Mesendoderm (in vitro differentiated cells): ENCODE measurements around the gene LCE1A.

Experiments
- DNase-seq: peaks from one replicate; pipeline ENCODE4 v3.0.0; 2013
- H2AK5ac ChIP-seq: 2 replicates; pipeline ENCODE4 v1.6.1; 2013; ENCODE audit warnings: low read length, inconsistent platforms
- H2BK120ac ChIP-seq: 2 replicates; pipeline ENCODE4 v1.6.1; 2013; ENCODE audit warnings: low read depth, mild to moderate bottlenecking, low read length, moderate library complexity, mixed read lengths
- H2BK15ac ChIP-seq: replicated peaks from 2 replicates; pipeline ENCODE4 v1.6.1; 2013; ENCODE audit warnings: low read depth, mild to moderate bottlenecking, moderate library complexity
- H2BK5ac ChIP-seq: 2 replicates; pipeline ENCODE4 v1.6.1; 2013; ENCODE audit warnings: low read length, inconsistent platforms
- H3K18ac ChIP-seq: 2 replicates; pipeline ENCODE4 v1.6.1; 2013; ENCODE audit warnings: mild to moderate bottlenecking, low read length, mixed read lengths
- H3K23ac ChIP-seq: one replicate; pipeline ENCODE4 v1.6.1; 2013; ENCODE audit warnings: low read length
- H3K27ac ChIP-seq: 2 replicates; pipeline ENCODE4 v1.5.1; 2013; ENCODE audit warnings: low read depth, mild to moderate bottlenecking, inconsistent platforms, low read length, moderate library complexity
- H3K27me3 ChIP-seq: 2 replicates; pipeline ENCODE4 v1.6.1; 2013; ENCODE audit warnings: low read length, control low read depth, mild to moderate bottlenecking, inconsistent platforms; ENCODE audit not compliant: insufficient read depth, poor library complexity
- H3K36me3 ChIP-seq: 2 replicates; pipeline ENCODE4 v1.6.1; 2013; ENCODE audit warnings: low read length, inconsistent platforms; ENCODE audit not compliant: control insufficient read depth, insufficient read depth
- H3K4ac ChIP-seq: one replicate; pipeline ENCODE4 v1.6.1; 2013; ENCODE audit warnings: low read depth, mild to moderate bottlenecking, low read length, moderate library complexity
- H3K4me1 ChIP-seq: 2 replicates; pipeline ENCODE4 v1.6.1; 2013; ENCODE audit warnings: low read depth, low read length, inconsistent platforms; ENCODE audit not compliant: control insufficient read depth
- H3K4me2 ChIP-seq: 2 replicates; pipeline ENCODE4 v1.6.1; 2013; ENCODE audit warnings: low read length
- H3K4me3 ChIP-seq: 2 replicates; pipeline ENCODE4 v1.5.1; 2013; ENCODE audit warnings: mild to moderate bottlenecking, low read length
- H3K56ac ChIP-seq: one replicate; pipeline ENCODE4 v1.6.1; 2013; ENCODE audit warnings: low read length
- H3K79me1 ChIP-seq: 2 replicates; pipeline ENCODE4 v1.6.1; 2013; ENCODE audit warnings: low read length, inconsistent platforms
- H3K79me2 ChIP-seq: 2 replicates; pipeline ENCODE4 v1.6.1; 2013; ENCODE audit warnings: mild to moderate bottlenecking, low read length; ENCODE audit not compliant: control insufficient read depth, insufficient read depth
- H3K9ac ChIP-seq: 2 replicates; pipeline ENCODE4 v1.6.1; 2013; ENCODE audit warnings: low read length, inconsistent platforms
- H4K5ac ChIP-seq: one replicate; pipeline ENCODE4 v1.6.1; 2013; ENCODE audit warnings: low read length
- H4K8ac ChIP-seq: one replicate; pipeline ENCODE4 v1.6.1; 2013; ENCODE audit warnings: low read depth, mild to moderate bottlenecking, control low read depth, low read length, moderate library complexity
- WGBS: extraction: QIAGEN DNeasy Blood & Tissue Kit; methylation state at CpG from one replicate; pipeline ENCODE4 v1.1.7; 2013; ENCODE audit warnings: low lambda C conversion rate, missing lambda C conversion rate; ENCODE audit not compliant: insufficient coverage; ENCODE audit errors: extremely low coverage; 5-methylcytosine and 5-hydroxymethylcytosine counted together

The LCE1A gene

DNA sequence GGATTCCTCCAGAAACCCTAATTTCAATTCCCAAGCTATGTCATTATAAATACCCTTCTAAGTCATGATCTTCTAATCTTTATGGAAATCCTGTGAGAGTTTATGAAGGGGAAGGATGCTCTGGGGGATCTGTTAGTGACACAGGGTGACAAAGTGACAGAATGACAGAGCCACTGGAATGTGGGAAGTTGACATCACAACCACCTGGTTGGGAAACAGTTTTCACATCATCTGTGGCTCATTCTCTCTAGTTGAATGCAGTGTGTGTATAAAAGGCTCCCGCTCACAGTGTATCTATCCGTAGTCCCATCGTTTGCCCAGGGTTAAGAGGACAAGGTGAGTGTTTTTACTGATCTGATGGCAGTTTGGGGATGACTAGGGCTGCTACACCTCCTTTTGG is 32.4 kb downstream of the LCE1A start, which contains the start of gene LCE7A:
Gene LCE7A, plus strand, starts transcription at position 301 of the 400 bp plus-strand sequence. CDS start 702 bp downstream, outside the sequence.
- Histone ChIP-seq H3K4me3 (no peak within 1 kb of the TSS), H4K8ac (no peak within 1 kb of the TSS), H2AK5ac (no peak within 1 kb of the TSS), H3K36me3 (no peaks in the 10 kb centered on the region), H3K9ac (no peak within 1 kb of the TSS), H3K18ac (no peak within 1 kb of the TSS), H3K4me2 (no peak within 1 kb of the TSS), H3K79me2 (no peaks in the 10 kb centered on the region), H3K27ac (no peak within 1 kb of the TSS), H3K27me3 (no peaks in the 10 kb centered on the region), H2BK120ac (no peak within 1 kb of the TSS), H2BK5ac (no peak within 1 kb of the TSS), H3K4me1 (no peaks in the 10 kb centered on the region), H4K5ac (no peak within 1 kb of the TSS), H3K56ac (no peak within 1 kb of the TSS), H3K79me1 (no peaks in the 10 kb centered on the region), H2BK15ac (no peak within 1 kb of the TSS), H3K23ac (no peak within 1 kb of the TSS), H3K4ac (no peak within 1 kb of the TSS)
- DNase-seq, result no peak
- no CpG with 5 or more reads among the region's 3 CpGs for WGBS

- H2BK5ac ChIP-seq, result no peak overlapping the region
- no peak overlapping the region for H3K9ac ChIP-seq
- H4K8ac ChIP-seq, result no peak overlapping the region
- WGBS, result 100% methylated on average over 1 of the region's 3 CpGs
- no peaks in the 10 kb centered on the region for H3K79me1 ChIP-seq
- H2BK120ac ChIP-seq, result no peak overlapping the region
- no peaks in the 10 kb centered on the region for H3K79me2 ChIP-seq
- no peaks in the 10 kb centered on the region for H3K36me3 ChIP-seq
- H3K56ac ChIP-seq, result no peak overlapping the region
- no peak overlapping the region for H3K18ac ChIP-seq
- H3K4me1 ChIP-seq, result no peaks in the 10 kb centered on the region
- no peak overlapping the region for H3K23ac ChIP-seq
- no peak overlapping the region for H2BK15ac ChIP-seq
- H3K4ac ChIP-seq, result no peak overlapping the region
- no peak overlapping the region for H3K27ac ChIP-seq
- H3K4me2 ChIP-seq, result no peak overlapping the region
- no peak for DNase-seq
- H3K27me3 ChIP-seq, result no peaks in the 10 kb centered on the region
- no peak overlapping the region for H4K5ac ChIP-seq
- H2AK5ac ChIP-seq, result no peak overlapping the region
- H3K4me3 ChIP-seq, result no peak overlapping the region
Observed at GRCh38 chr1:152860129-152860528, 32.9 kb downstream of the LCE1A start.

DNA sequence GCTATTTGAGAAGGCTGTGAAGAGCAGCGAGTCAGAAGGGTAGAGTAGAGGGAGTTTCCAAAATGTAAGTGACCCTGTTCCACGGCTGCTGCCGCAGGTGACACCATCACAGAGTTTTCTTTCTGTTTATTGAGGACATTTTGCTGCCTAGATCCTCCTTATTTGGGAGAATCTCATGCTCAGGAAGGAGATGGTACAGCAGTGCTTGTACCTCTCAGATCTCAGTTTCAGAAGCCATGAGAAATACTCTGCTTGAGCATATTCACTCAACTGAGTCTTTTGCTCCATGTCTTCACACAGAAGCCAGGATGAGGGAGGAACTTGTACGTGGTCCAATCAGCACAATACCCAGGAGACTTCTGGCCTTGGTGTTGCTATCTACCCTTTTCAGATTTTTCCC is 34.1 kb downstream of the LCE1A start:
- H3K27ac ChIP-seq, result no peak overlapping the region
- no peak overlapping the region for H3K23ac ChIP-seq
- no peak for DNase-seq
- H3K79me2 ChIP-seq, result no peaks in the 10 kb centered on the region
- H3K4me2 ChIP-seq, result no peak overlapping the region
- no peak overlapping the region for H3K4ac ChIP-seq
- no peak overlapping the region for H4K5ac ChIP-seq
- no peaks in the 10 kb centered on the region for H3K79me1 ChIP-seq
- no peaks in the 10 kb centered on the region for H3K36me3 ChIP-seq
- no peak overlapping the region for H2BK15ac ChIP-seq
- H3K4me3 ChIP-seq, result no peak overlapping the region
- H4K8ac ChIP-seq, result no peak overlapping the region
- H2BK5ac ChIP-seq, result no peak overlapping the region
- H3K18ac ChIP-seq, result no peak overlapping the region
- no peak overlapping the region for H3K9ac ChIP-seq
- no peaks in the 10 kb centered on the region for H3K27me3 ChIP-seq
- H2BK120ac ChIP-seq, result no peak overlapping the region
- no peaks in the 10 kb centered on the region for H3K4me1 ChIP-seq
- WGBS, result no CpG with 5 or more reads among the region's 4 CpGs
- no peak overlapping the region for H3K56ac ChIP-seq
- H2AK5ac ChIP-seq, result no peak overlapping the region

- Histone ChIP-seq H2BK15ac (no peak overlapping the region), H2BK120ac (no peak overlapping the region), H4K8ac (no peak overlapping the region), H3K23ac (no peak overlapping the region), H2BK5ac (no peak overlapping the region), H3K18ac (no peak overlapping the region), H3K27ac (no peak overlapping the region), H2AK5ac (no peak overlapping the region), H3K4ac (no peak overlapping the region), H3K79me2 (no peaks in the 10 kb centered on the region), H3K56ac (no peak overlapping the region), H3K79me1 (no peaks in the 10 kb centered on the region), H3K27me3 (no peaks in the 10 kb centered on the region), H3K4me3 (no peak overlapping the region), H3K4me1 (no peaks in the 10 kb centered on the region), H4K5ac (no peak overlapping the region), H3K9ac (no peak overlapping the region), H3K36me3 (no peaks in the 10 kb centered on the region), H3K4me2 (no peak overlapping the region)
- no peak for DNase-seq
Observed at GRCh38 chr1:152864443-152864842, 37.2 kb downstream of the LCE1A start.

DNA sequence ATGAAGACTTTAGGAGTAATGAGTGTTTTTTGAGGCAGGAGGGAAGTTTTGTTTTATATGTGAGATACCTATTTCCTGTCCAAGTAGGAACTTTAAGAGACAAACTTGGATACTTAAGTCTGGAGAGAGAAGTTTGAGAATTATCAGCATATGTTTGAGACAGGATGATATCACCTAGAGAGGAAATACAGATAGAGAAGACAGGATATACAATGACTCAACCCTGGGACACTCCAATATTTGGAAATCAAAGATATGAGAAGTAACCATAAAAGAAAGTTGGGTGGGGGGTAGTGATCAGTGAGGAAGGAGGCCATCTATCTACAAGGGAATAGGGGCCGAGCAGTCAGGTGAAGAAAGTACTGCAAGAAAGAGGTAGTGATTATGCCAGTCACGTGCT is 39.0 kb downstream of the LCE1A start:
- H2BK15ac ChIP-seq, result no peak overlapping the region
- H3K56ac ChIP-seq, result no peak overlapping the region
- H4K8ac ChIP-seq, result no peak overlapping the region
- no peak overlapping the region for H2BK120ac ChIP-seq
- H2BK5ac ChIP-seq, result no peak overlapping the region
- no peak overlapping the region for H3K27ac ChIP-seq
- WGBS, result no CpG with 5 or more reads among the region's 2 CpGs
- no peaks in the 10 kb centered on the region for H3K27me3 ChIP-seq
- no peak overlapping the region for H4K5ac ChIP-seq
- no peak overlapping the region for H3K4me3 ChIP-seq
- H3K79me2 ChIP-seq, result no peaks in the 10 kb centered on the region
- no peaks in the 10 kb centered on the region for H3K4me1 ChIP-seq
- H3K18ac ChIP-seq, result no peak overlapping the region
- H3K9ac ChIP-seq, result no peak overlapping the region
- no peak overlapping the region for H3K23ac ChIP-seq
- no peak for DNase-seq
- H2AK5ac ChIP-seq, result no peak overlapping the region
- H3K4ac ChIP-seq, result no peak overlapping the region
- H3K79me1 ChIP-seq, result no peaks in the 10 kb centered on the region
- no peaks in the 10 kb centered on the region for H3K36me3 ChIP-seq
- H3K4me2 ChIP-seq, result no peak overlapping the region

DNA sequence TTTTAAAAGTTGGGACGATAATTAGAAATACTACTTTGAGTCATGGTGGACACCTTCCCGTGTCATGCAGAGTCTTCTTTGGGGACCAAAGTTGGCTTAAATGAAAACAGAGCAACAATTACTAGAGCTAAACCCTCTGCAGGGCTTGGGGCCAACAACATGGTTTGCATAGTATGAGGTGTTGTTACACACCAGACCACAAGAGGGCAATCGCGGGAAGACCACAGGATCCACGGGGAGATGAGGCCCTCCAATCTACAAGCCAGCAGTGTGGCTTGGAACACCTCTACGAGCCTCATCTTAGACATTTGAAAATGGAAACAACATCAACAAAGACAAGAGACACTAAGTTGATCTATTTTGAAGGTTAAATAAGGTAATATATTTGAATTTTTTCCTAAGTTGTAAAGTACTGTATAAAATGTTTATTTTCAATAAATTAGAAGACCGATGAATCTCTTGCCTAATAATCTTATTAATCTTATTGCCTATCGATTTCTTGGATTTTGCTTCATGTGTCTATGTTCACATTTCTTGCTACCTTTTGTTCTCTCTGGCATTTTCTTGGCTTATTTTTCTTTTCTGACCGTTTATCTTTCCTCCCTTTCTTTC is 42.6 kb downstream of the LCE1A start:
- Histone ChIP-seq H3K9ac (no peak overlapping the region), H4K8ac (no peak overlapping the region), H3K4me3 (no peak overlapping the region), H3K23ac (no peak overlapping the region), H3K18ac (no peak overlapping the region), H4K5ac (no peak overlapping the region), H2BK120ac (no peak overlapping the region), H3K4me1 (no peaks in the 10 kb centered on the region), H2BK15ac (no peak overlapping the region), H3K27ac (no peak overlapping the region), H3K27me3 (no peaks in the 10 kb centered on the region), H3K36me3 (no peaks in the 10 kb centered on the region), H2BK5ac (no peak overlapping the region), H3K4ac (no peak overlapping the region), H2AK5ac (no peak overlapping the region), H3K79me2 (no peaks in the 10 kb centered on the region), H3K56ac (no peak overlapping the region), H3K4me2 (no peak overlapping the region), H3K79me1 (no peaks in the 10 kb centered on the region)
- no CpG with 5 or more reads among the region's 9 CpGs for WGBS
- DNase-seq, result peak; percentile 79
